Kidney epithelial cell (primary cell): ENCODE data around the gene FAM53B. TPM values are rescaled to one million over a fixed set of nuclear protein-coding genes. Genes with fewer than 3 reads are reported as not detected.

Source experiments
- DNase-seq: peaks from one replicate; pipeline ENCODE4 v3.0.0-alpha.2; 2010; ENCODE audit warnings: low read depth
- H3K27me3 ChIP-seq: 2 replicates; pipeline ENCODE4 v1.6.0; 2011; ENCODE audit warnings: low read length; ENCODE audit not compliant: control insufficient read depth, insufficient read depth
- H3K36me3 ChIP-seq: 2 replicates; pipeline ENCODE4 v1.5.1; 2011; ENCODE audit warnings: low read length; ENCODE audit not compliant: control insufficient read depth, insufficient read depth
- H3K4me3 ChIP-seq: 2 replicates; pipeline ENCODE4 v1.5.1; 2011; ENCODE audit warnings: low read depth, mild to moderate bottlenecking, control low read depth, low read length
- CTCF ChIP-seq: IDR thresholded peaks from 2 replicates; pipeline ENCODE4 v1.5.1; 2011; ENCODE audit warnings: mild to moderate bottlenecking, moderate library complexity, low read length, control low read depth, inconsistent platforms; ENCODE audit not compliant: insufficient read depth, poor library complexity, severe bottlenecking
- total RNA-seq: library from RNA; depleted of rRNA; stranded (reverse); fragments of >200 nt; gene quantifications from 2 replicates; pipeline ENCODE4 v1.2.3, GENCODE V29; 2015

FAM53B gene
- total RNA-seq, 1 donor from 2014 or later = 16.1 TPM

GRCh38 chr10:124699471-124700292 is 44.5 kb downstream of the FAM53B start:
- no peak for TF ChIP-seq CTCF
- Histone ChIP-seq H3K27me3 (no peaks in the 10 kb centered on the region), H3K36me3 (no peaks in the 10 kb centered on the region), H3K4me3 (no peak overlapping the region)
- no peak for DNase-seq

GRCh38 chr10:124698545-124699469 is 45.4 kb downstream of the FAM53B start:
- H3K27me3 ChIP-seq = no peaks in the 10 kb centered on the region
- no peak for TF ChIP-seq CTCF
- no peak for DNase-seq
- no peak overlapping the region for H3K4me3 ChIP-seq
- no peaks in the 10 kb centered on the region for H3K36me3 ChIP-seq

GRCh38 chr10:124697837-124698544 is 46.2 kb downstream of the FAM53B start:
- DNase-seq = no peak
- H3K36me3 ChIP-seq = no peaks in the 10 kb centered on the region
- no peaks in the 10 kb centered on the region for H3K27me3 ChIP-seq
- TF ChIP-seq CTCF = no peak
- no peak overlapping the region for H3K4me3 ChIP-seq

- TF ChIP-seq CTCF = no peak
- DNase-seq = no peak
These were observed 46.7 kb downstream of the FAM53B start for GRCh38 chr10:124697443-124697836.

GRCh38 chr10:124696446-124697392 is 47.5 kb downstream of the FAM53B start:
- TF ChIP-seq CTCF = no peak
- H3K4me3 ChIP-seq = no peak overlapping the region
- no peaks in the 10 kb centered on the region for H3K27me3 ChIP-seq
- H3K36me3 ChIP-seq = no peaks in the 10 kb centered on the region
- DNase-seq = no peak

More at GRCh38 chr10:124697443-124697836, 46.7 kb downstream of the FAM53B start:
- no peak overlapping the region for H3K4me3 ChIP-seq
- no peaks in the 10 kb centered on the region for H3K27me3 ChIP-seq
- no peaks in the 10 kb centered on the region for H3K36me3 ChIP-seq
